CD4-positive, alpha-beta T cell (primary cell): ENCODE data around the gene CDR2. TPM values are rescaled to one million over a fixed set of nuclear protein-coding genes. Genes with fewer than 3 reads are reported as not detected.
A peak's percentile ranks its signal among the peaks of the same experiment; 100 is the strongest.

ENCODE experiments used
- ATAC-seq: fragments of 200-7000 bp; cut with Tn5 transposase; one replicate; pipeline ENCODE4 v1.10.0; 2022; ENCODE audit warnings: mild to moderate bottlenecking; ENCODE audit not compliant: poor library complexity
- CTCF ChIA-PET: fragments of 350-600 bp; sonication (Branson Sonifier 250); formaldehyde crosslinking; loops from one replicate; lab custom pipeline; 2021; ENCODE audit warnings: antibody characterized with exemption, inconsistent platforms; lab: Charles Lee
- POLR2A ChIA-PET: fragments of 350-600 bp; sonication (Branson Sonifier 250); formaldehyde crosslinking; loops from one replicate; lab custom pipeline; 2021; ENCODE audit warnings: antibody characterized with exemption, inconsistent platforms; lab: Charles Lee
- DNase-seq, 14 experiments: peaks; one replicate each; pipeline ENCODE4 v3.0.0-alpha.2; 2013 to 2020; ENCODE audit warnings: mixed read lengths in 2 of 14
- H3K27ac ChIP-seq, 2 donors: one replicate each; pipeline versions ENCODE4 v1.5.1 to v1.7.0; 2013; ENCODE audit warnings: low read length in 2 of 2, low read depth in 1 of 2, mild to moderate bottlenecking in 1 of 2
- H3K27me3 ChIP-seq, 2 experiments: 1 replicate in 1 of 2; 2 replicates in 1 of 2; pipeline versions ENCODE4 v1.6.1 to v1.7.0; 2013; ENCODE audit warnings: low read length in 2 of 2, control low read depth in 1 of 2, mild to moderate bottlenecking in 1 of 2, moderate library complexity in 1 of 2; ENCODE audit not compliant: insufficient read depth in 2 of 2, control insufficient read depth in 1 of 2
- H3K36me3 ChIP-seq: one replicate; pipeline ENCODE4 v1.6.1; 2013; ENCODE audit warnings: low read length, control low read depth; ENCODE audit not compliant: insufficient read depth
- H3K4me1 ChIP-seq: one replicate; pipeline ENCODE4 v1.6.1; 2013; ENCODE audit warnings: low read length, control low read depth; ENCODE audit not compliant: insufficient read depth
- H3K4me3 ChIP-seq: one replicate; pipeline ENCODE4 v1.5.1; 2013; ENCODE audit warnings: mild to moderate bottlenecking, low read length, moderate library complexity
- H3K9me3 ChIP-seq, 2 experiments: 1 replicate in 1 of 2; 2 replicates in 1 of 2; pipeline versions ENCODE4 v1.6.1 to v1.7.0; 2013; ENCODE audit warnings: low read length in 2 of 2, mild to moderate bottlenecking in 2 of 2, control low read depth in 1 of 2, moderate library complexity in 1 of 2; ENCODE audit not compliant: control insufficient read depth in 1 of 2, insufficient read depth in 1 of 2
- H3K27ac Mint-ChIP-seq: one replicate; pipeline ENCODE4 v1.8.0; 2020; ENCODE audit warnings: mixed read lengths
- H3K27me3 Mint-ChIP-seq: one replicate; pipeline ENCODE4 v1.8.0; 2021; ENCODE audit warnings: mixed read lengths
- H3K36me3 Mint-ChIP-seq: one replicate; pipeline ENCODE4 v1.8.0; 2021; ENCODE audit warnings: low read depth, mixed read lengths
- H3K4me1 Mint-ChIP-seq: one replicate; pipeline ENCODE4 v1.8.0; 2021; ENCODE audit warnings: low read depth, mixed read lengths
- H3K4me3 Mint-ChIP-seq: one replicate; pipeline ENCODE4 v1.8.0; 2020; ENCODE audit warnings: mild to moderate bottlenecking, mixed read lengths
- H3K9me3 Mint-ChIP-seq: one replicate; pipeline ENCODE4 v1.8.0; 2020; ENCODE audit warnings: mixed read lengths
- CTCF ChIP-seq: fragments of 200-600 bp; IDR thresholded peaks from one replicate; pipeline ENCODE4 v1.8.0; 2022; ENCODE audit warnings: antibody characterized with exemption, mild to moderate bottlenecking
- intact Hi-C, 2 experiments: fragments of 100-400 bp; cut with DNase I in 1 of 2; cut with micrococcal nuclease in 1 of 2; formaldehyde crosslinking; loops; one replicate each; pipeline versions ENCODE4 v1.15.1 to v1.9.0; 2023 to 2025; cut with DNase I, micrococcal nuclease
- total RNA-seq, 174 experiments: library from RNA in 2 of 174; stranded (reverse) in 2 of 174; gene quantifications; one replicate each; pipeline ENCODE4 v1.2.3 and lab custom pipeline; 2021 to 2026

Gene CDR2
- total RNA-seq, 2 experiments from 2014 or later: 104 to 113 TPM

- Histone ChIP-seq H3K27me3 (no peaks in the 10 kb centered on the region), H3K36me3 (peaks cover 95% of the 10 kb centered on the region), H3K27ac (no peak overlapping the region), H3K4me3 (no peak overlapping the region), H3K9me3 (no peaks in the 10 kb centered on the region), H3K4me1 (peaks cover 15% of the 10 kb centered on the region)
- Mint-ChIP-seq H3K27ac (peak overlapping the region; percentile 36), H3K36me3 (peaks cover 86% of the 10 kb centered on the region), H3K9me3 (no peaks in the 10 kb centered on the region), H3K4me3 (no peak overlapping the region), H3K27me3 (no peaks in the 10 kb centered on the region), H3K4me1 (peaks cover 11% of the 10 kb centered on the region)
- CTCF ChIA-PET: no interaction called here
- no peak for DNase-seq
- TF ChIP-seq CTCF: no peak
- intact Hi-C loops: loop anchor here (5.0 kb wide), 2 partner anchors 34 to 766 kb away; no protein-coding TSS in a partner anchor
- no peak for ATAC-seq
- POLR2A ChIA-PET: interaction anchor here (1.8 kb wide), 1 partner anchor 35 kb away, joined by 9 read pairs; no protein-coding TSS in a partner anchor
Observed at GRCh38 chr16:22323173-22323958, 51.1 kb downstream of the CDR2 start.

- Histone ChIP-seq H3K27ac (no peak overlapping the region), H3K27me3 (no peaks in the 10 kb centered on the region), H3K4me1 (peaks cover 15% of the 10 kb centered on the region), H3K36me3 (peaks cover 95% of the 10 kb centered on the region), H3K4me3 (no peak overlapping the region), H3K9me3 (no peaks in the 10 kb centered on the region)
- peaks cover 84% of the 10 kb centered on the region for H3K36me3 Mint-ChIP-seq
- ChIA-PET POLR2A (interaction anchor here (1.8 kb wide), 1 partner anchor 36 kb away, joined by 9 read pairs; no protein-coding TSS in a partner anchor), CTCF (no interaction called here)
- ATAC-seq (no peak), DNase-seq (no peak)
- H3K4me1 Mint-ChIP-seq: peaks cover 11% of the 10 kb centered on the region
- no peak overlapping the region for H3K4me3 Mint-ChIP-seq
- H3K9me3 Mint-ChIP-seq: no peaks in the 10 kb centered on the region
- no peak for TF ChIP-seq CTCF
- intact Hi-C loops: loop anchor here (5.0 kb wide), 2 partner anchors 35 to 765 kb away; no protein-coding TSS in a partner anchor
- no peaks in the 10 kb centered on the region for H3K27me3 Mint-ChIP-seq
- H3K27ac Mint-ChIP-seq: no peak overlapping the region
Observed at GRCh38 chr16:22322741-22323140, 51.7 kb downstream of the CDR2 start.

- intact Hi-C loops: loop anchor here (5.0 kb wide), 2 partner anchors 35 to 765 kb away; no protein-coding TSS in a partner anchor
- Mint-ChIP-seq H3K4me3 (no peak overlapping the region), H3K27ac (no peak overlapping the region), H3K9me3 (no peaks in the 10 kb centered on the region), H3K36me3 (peaks cover 84% of the 10 kb centered on the region), H3K4me1 (peaks cover 11% of the 10 kb centered on the region), H3K27me3 (no peaks in the 10 kb centered on the region)
- ChIA-PET CTCF (interaction anchor here (1.4 to 1.6 kb wide), 2 partner anchors 22 to 53 kb away, joined by 9 to 10 read pairs; no protein-coding TSS in a partner anchor), POLR2A (interaction anchor here (1.2 kb wide), 1 partner anchor 51 kb away, joined by 10 read pairs; no protein-coding TSS in a partner anchor)
- Histone ChIP-seq H3K27me3 (no peaks in the 10 kb centered on the region), H3K4me3 (no peak overlapping the region), H3K36me3 (peaks cover 95% of the 10 kb centered on the region), H3K9me3 (no peaks in the 10 kb centered on the region), H3K27ac (no peak overlapping the region), H3K4me1 (peaks cover 11% of the 10 kb centered on the region)
- ATAC-seq (no peak), DNase-seq (peak in 1 of 14 experiments; percentile 24)
- no peak for TF ChIP-seq CTCF
Observed at GRCh38 chr16:22322021-22322471, 52.4 kb downstream of the CDR2 start.
